Measurements from ENCODE around the gene MAOB.

DNA sequence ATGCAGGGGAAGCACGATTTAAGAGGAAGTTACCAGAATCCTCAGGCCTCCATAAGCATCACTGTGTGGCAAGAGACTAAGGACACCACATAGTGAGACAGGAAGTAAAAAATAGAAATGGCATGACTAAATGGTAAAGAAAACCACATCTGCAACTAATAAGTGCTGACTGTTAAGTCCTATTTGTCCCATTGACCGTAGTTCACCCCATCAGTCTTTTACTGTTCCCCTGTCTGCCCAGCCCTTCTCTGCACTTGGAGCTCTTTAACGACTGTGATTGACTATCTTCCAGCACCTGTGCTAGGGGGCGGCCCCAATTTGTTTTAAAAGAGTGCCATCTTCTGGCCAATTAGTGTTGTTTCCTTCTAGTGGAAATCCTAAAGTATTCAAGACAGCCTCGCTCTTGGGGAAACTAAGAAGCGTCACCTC is 132.0 kb downstream of the MAOB start:
- TF ChIP-seq CTCF (conservative IDR thresholded peaks at IDR 0.05 in 1 of 2, IDR thresholded peaks at IDR 0.05 in 1 of 2; ENCODE audit: low read depth in 1 of 2, low read length in 2 of 2), result peak; percentile 35 to 43
- no peak for TF ChIP-seq EZH2 (IDR thresholded peaks at IDR 0.05; ENCODE audit: low read length, missing control alignments)

Data from fibroblast of lung (primary cell).